RPMI7951 (cell line): ENCODE measurements around the gene UACA. TPM values are rescaled to one million over a fixed set of nuclear protein-coding genes. Genes with fewer than 3 reads are reported as not detected.
A peak's percentile ranks its signal among the peaks of the same experiment; 100 is the strongest.
"Not testable (repeated sequence)": the region's sequence is repeated elsewhere in the genome, so short reads cannot be mapped to it uniquely, and the experiment has no call there.

Experiments used
- DNase-seq: peaks from one replicate; pipeline ENCODE4 v3.0.0-alpha.2; 2012; ENCODE audit warnings: low read depth
- total RNA-seq: library from RNA; depleted of rRNA; stranded (reverse); fragments of >200 nt; shearing (Covaris generic); gene quantifications from 2 replicates; pipeline ENCODE4 v1.2.3, GENCODE V29; 2014

The UACA gene
- total RNA-seq, 1 experiment from 2014 or later: 56.8 TPM

GRCh38 chr15:70669966-70670658 is 93.2 kb downstream of the UACA start:
- DNase-seq: no peak

- DNase-seq: peak; percentile 56
Observed at GRCh38 chr15:70669006-70669602, 94.3 kb downstream of the UACA start.

DNA sequence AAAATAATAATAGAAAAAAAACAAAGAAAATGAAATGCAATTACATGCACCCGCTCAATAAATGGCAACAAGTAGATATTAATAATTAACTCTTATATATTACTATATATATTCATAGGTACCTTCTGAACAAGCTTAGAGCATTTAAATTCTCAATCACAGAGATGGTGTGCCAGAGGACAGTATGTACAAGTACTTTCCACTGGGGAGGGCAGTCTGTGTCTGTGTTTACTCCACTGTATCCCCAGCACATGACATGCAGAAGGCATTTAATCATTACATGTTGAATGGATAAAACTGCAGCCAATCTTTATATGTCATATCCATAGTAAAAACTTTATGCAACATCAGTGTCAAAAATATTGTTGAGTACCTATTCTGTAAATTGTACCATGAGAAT is 97.8 kb downstream of the UACA start:
- DNase-seq: no peak

DNA sequence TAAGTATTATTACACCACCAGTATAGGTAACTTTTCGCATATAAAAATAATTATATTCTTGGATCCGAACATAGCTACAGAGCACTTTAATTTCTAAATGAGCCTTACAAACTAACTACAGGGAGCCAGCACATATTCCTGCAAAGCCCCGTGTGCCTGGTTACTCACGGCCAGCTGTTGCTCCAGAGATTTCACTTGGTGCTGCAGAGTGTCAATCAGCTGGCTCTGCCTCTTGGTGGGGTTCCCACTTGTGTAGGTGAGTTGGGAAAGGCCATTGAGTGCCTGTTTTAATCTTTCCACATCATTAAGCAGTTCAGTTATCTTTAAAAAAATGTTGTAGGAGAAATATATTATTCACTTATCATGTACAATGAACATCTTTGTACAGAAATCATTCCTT is 98.9 kb downstream of the UACA start:
- DNase-seq: no peak

- not testable (repeated sequence) for DNase-seq
Observed at GRCh38 chr15:70663069-70663468, 100.3 kb downstream of the UACA start.

- DNase-seq: no peak
Observed at GRCh38 chr15:70659662-70660061, 103.7 kb downstream of the UACA start.

DNA sequence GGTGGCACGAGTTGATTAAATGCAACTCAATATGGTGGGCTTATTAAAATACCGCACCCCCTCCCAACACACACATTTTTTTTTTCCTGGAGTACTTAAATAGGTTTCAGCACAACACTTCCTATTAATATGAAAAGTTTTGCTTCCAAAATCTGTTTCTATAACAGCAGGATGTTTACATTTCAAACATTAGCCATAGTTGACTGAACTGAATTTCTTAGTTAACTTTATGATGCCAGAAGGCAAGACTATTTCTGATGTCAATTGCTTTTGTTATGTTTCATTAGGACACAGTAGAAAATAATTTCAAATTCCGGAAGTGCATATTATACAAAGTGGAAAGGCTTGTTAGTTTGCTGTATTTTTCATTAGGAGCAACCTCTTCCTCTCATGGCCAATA is 104.7 kb downstream of the UACA start:
- DNase-seq: no peak

- no peak for DNase-seq
Observed at GRCh38 chr15:70653426-70653825, 109.9 kb downstream of the UACA start.

DNA sequence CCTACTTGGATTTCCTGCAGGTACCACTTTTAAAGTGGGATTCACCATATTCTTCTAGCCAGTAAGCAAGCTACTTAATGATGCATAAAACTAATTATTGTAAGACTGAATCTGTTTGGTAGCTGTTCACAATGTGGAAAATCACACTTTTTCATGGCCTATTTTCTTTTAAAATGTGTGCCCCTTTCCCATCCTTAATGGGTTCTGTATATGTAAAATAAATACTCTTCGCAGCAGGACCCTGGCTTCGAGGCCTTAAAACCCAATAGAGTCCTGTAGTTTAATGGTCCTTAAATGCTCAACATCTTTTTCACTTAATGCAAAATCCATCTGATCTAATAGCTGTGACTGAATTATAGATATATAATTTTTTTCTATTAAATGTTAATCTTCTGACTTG is 111.0 kb downstream of the UACA start:
- DNase-seq: no peak

DNA sequence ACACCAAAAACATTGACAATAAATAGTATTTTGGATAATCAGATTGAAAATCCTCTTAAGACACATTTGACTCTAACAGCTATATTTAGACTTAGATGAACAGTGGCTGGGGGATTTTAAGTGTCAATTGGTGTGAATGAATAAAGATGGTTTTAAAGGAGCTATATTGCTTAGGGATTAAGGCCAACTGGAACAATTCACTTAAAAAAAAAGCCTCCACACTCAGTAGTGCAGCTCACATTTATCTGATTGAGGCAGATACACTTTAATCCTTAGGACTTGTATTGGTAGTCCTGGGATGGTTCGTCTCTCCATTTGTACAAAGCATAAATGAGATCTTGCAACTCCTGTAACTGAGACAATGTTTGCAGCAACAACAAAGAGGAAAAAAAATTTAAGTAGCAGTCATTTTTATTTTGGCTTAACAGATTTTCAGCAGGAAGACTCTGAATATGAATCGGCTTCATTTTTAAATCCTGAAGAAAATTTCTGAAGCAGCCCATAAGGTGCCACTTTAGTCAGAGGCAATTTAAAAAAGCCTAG is 112.0 kb downstream of the UACA start:
- DNase-seq: no peak

GRCh38 chr15:70650567-70651302 is 112.6 kb downstream of the UACA start:
- no peak for DNase-seq

DNA sequence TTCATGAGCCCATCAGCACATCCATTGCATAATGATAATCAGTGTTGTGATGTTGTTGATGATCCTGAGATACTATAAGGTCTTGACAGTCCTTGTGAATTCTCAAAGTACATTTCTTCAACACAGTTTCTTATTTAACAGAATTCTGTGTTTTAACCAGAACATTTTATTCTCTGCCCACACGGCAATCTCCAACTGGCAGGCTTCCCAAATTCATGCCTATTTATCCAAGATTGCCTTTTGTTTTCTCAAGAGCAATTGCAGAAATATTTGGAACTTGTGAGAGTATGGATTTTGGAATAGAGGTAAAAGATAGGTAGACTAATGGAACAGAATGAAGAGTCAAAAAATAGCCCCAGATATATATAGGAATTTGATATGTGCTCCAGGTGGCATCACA is 116.0 kb downstream of the UACA start:
- no peak for DNase-seq

DNA sequence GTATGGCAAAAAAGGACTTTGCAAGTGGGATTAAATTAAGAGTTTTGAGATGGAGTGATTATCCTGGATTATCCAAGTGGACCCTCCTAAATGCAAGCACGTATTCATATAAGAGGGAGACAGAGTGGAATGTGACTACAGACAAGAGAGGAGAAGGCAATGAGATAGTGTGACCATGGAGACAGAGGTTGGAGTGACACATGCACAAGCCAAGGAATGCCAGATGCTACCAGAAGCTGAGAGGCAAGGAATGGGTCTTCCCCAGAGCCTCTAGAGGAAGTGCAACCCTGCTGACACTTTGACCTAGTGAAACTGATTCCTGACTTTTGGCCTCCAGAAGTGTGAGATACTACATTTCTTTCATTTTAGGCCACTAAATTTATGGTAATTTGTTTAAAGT is 117.2 kb downstream of the UACA start:
- no peak for DNase-seq

GRCh38 chr15:70643783-70644125 is 119.6 kb downstream of the UACA start:
- DNase-seq: peak; percentile 69

- DNase-seq: peak; percentile 22
Observed at GRCh38 chr15:70643106-70643782, 120.1 kb downstream of the UACA start.

- peak; percentile 40 for DNase-seq
Observed at GRCh38 chr15:70636540-70637165, 126.7 kb downstream of the UACA start.

- no peak for DNase-seq
Observed at GRCh38 chr15:70635895-70636294, 127.5 kb downstream of the UACA start.

- no peak for DNase-seq
Observed at GRCh38 chr15:70633991-70634390, 129.4 kb downstream of the UACA start.

GRCh38 chr15:70633103-70633831 is 130.1 kb downstream of the UACA start:
- DNase-seq: no peak

DNA sequence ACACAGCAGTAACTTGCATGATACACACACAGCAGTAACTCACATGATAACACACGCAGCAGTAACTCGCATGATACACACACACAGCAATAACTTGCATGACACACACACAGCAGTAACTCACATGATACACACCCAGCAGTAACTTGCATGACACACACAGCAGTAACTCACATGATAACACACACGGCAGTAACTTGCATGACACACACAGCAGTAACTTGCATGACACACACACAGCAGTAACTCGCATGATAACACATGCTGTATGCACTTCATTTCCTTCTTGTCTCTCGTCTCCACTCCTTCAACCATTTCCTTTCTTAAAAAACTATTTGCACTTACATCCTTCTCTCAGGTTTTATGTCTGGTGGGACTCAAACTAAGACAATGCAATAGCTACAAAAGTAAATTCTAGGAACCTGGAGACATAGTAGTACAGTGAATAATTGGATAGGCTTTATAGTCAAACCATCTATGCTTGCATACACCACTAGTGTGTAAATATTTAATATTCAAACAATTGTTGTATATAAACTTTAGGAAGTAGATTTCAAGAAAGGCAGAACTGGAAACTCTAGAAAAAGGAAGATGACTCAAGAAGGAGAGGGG is 130.8 kb downstream of the UACA start:
- no peak for DNase-seq

GRCh38 chr15:70632079-70632478 is 131.3 kb downstream of the UACA start:
- no peak for DNase-seq
